Motor neuron (in vitro differentiated cells): ENCODE results near the gene NSUN3. TPM values are rescaled to one million over a fixed set of nuclear protein-coding genes. Genes with fewer than 3 reads are reported as not detected.

Experiments
- ATAC-seq, 8 experiments: fragments of 200-7000 bp; cut with Tn5 transposase; replicated peaks in 6 of 8; 2 replicates each; pipeline ENCODE4 v1.8.0; 2021; ENCODE audit warnings: mild to moderate bottlenecking in 8 of 8, moderate library complexity in 8 of 8
- H3K27ac ChIP-seq, 2 donors: fragments of 250-450 bp; sonication (Bioruptor Pico); 2 replicates each; pipeline ENCODE4 v1.9.0; 2021; ENCODE audit warnings: antibody characterized with exemption in 2 of 2, mild to moderate bottlenecking in 2 of 2, moderate library complexity in 1 of 2
- H3K4me1 ChIP-seq, 2 donors: fragments of 250-450 bp; sonication (Bioruptor Pico); replicated peaks in 1 of 2; 2 replicates each; pipeline ENCODE4 v1.6.1; 2021; ENCODE audit warnings: antibody characterized with exemption in 2 of 2, mild to moderate bottlenecking in 2 of 2, moderate library complexity in 1 of 2
- H3K4me3 ChIP-seq, 5 donors: fragments of 250-450 bp; sonication (Bioruptor Pico); 2 replicates each; pipeline ENCODE4 v1.9.0; 2021; ENCODE audit warnings: antibody characterized with exemption in 5 of 5, mild to moderate bottlenecking in 5 of 5, moderate library complexity in 4 of 5
- WGBS, 10 experiments: fragments of 450-650 bp; shearing (Covaris generic); methylation state at CpG; one replicate each; pipeline ENCODE4 v1.0.0; 2022; 5-methylcytosine and 5-hydroxymethylcytosine counted together
- in situ Hi-C, 9 experiments: fragments of 400-800 bp; cut with MboI; loops; one replicate each; pipeline ENCODE4 v1.15.0; 2021; ENCODE audit warnings: low sequenced_read_pairs in 9 of 9, low pct_unique_long_range_greater_than_20kb in 2 of 9; ENCODE audit not compliant: unreplicated experiment in 9 of 9
- total RNA-seq, 8 experiments: library from RNA; unstranded; fragments of 300-600 nt; gene quantifications; 2 replicates each; pipeline versions ENCODE4 v1.2.3 to v1.2.4, GENCODE V29; 2022

The NSUN3 gene
- total RNA-seq, 8 experiments from 2014 or later: 9.1 to 20.7 (median 13.7) TPM

GRCh38 chr3:94158512-94158911 is 95.7 kb downstream of the NSUN3 start:
- H3K4me3 ChIP-seq: no peak overlapping the region
- in situ Hi-C loops: no loop called here

GRCh38 chr3:94159062-94159828 is 96.4 kb downstream of the NSUN3 start:
- ATAC-seq: peak; percentile 81 to 89 (median 84)
- Histone ChIP-seq H3K27ac (no peak overlapping the region), H3K4me3 (no peak overlapping the region), H3K4me1 (peaks cover 0 to 5% of the 10 kb centered on the region in 2 donors)
- in situ Hi-C loops: no loop called here
- WGBS, 10 experiments: 0 to 71% (median 25%) methylated on average over 1 to 9 of the region's 9 CpGs; no CpG with 5 or more reads in 1 of the 10 experiments

More at GRCh38 chr3:94158512-94158911, 95.7 kb downstream of the NSUN3 start:
- H3K4me1 ChIP-seq: peaks cover 0 to 5% of the 10 kb centered on the region in 2 donors
- H3K27ac ChIP-seq: no peak overlapping the region
- ATAC-seq: no peak
- 75 to 100% (median 95%) methylated on average over 1 to 4 of the region's 4 CpGs; no CpG with 5 or more reads in 2 of the 10 experiments for WGBS, 10 experiments

GRCh38 chr3:94162700-94163099 is 99.8 kb downstream of the NSUN3 start:
- Histone ChIP-seq H3K4me3 (no peak overlapping the region), H3K27ac (no peak overlapping the region), H3K4me1 (peaks cover 0 to 5% of the 10 kb centered on the region in 2 donors)
- in situ Hi-C loops: no loop called here
- ATAC-seq: peak in 4 of 8 experiments; percentile 5 to 71 (median 42)
- WGBS, 10 experiments: 55 to 86% (median 67%) methylated on average over 2 to 3 of the region's 3 CpGs; no CpG with 5 or more reads in 4 of the 10 experiments

GRCh38 chr3:94167346-94167745 is 104.5 kb downstream of the NSUN3 start:
- no peak for ATAC-seq
- Histone ChIP-seq H3K27ac (no peak overlapping the region), H3K4me1 (no peaks in the 10 kb centered on the region), H3K4me3 (no peak overlapping the region)
- in situ Hi-C loops: no loop called here
- WGBS, 10 experiments: 31 to 100% (median 80%) methylated on average over 2 of the region's 2 CpGs; no CpG with 5 or more reads in 1 of the 10 experiments

- in situ Hi-C loops: no loop called here
- ATAC-seq: no peak
- no peaks in the 10 kb centered on the region for H3K4me1 ChIP-seq
- H3K4me3 ChIP-seq: no peak overlapping the region
- WGBS, 10 experiments: 0 to 86% (median 72%) methylated on average over 2 to 6 of the region's 6 CpGs
- no peak overlapping the region for H3K27ac ChIP-seq
These were observed 104.9 kb downstream of the NSUN3 start for GRCh38 chr3:94167796-94168195.

- Histone ChIP-seq H3K4me1 (peaks cover 0 to 2% of the 10 kb centered on the region in 2 donors), H3K27ac (no peak overlapping the region), H3K4me3 (no peak overlapping the region)
- ATAC-seq: no peak
- in situ Hi-C loops: no loop called here
These were observed 109.1 kb downstream of the NSUN3 start for GRCh38 chr3:94171954-94172353.

- Histone ChIP-seq H3K4me3 (no peak overlapping the region), H3K27ac (no peak overlapping the region), H3K4me1 (peaks cover 0 to 3% of the 10 kb centered on the region in 2 donors)
- in situ Hi-C loops: no loop called here
- ATAC-seq: no peak
- WGBS, 10 experiments: 21 to 86% (median 75%) methylated on average over 1 to 3 of the region's 3 CpGs
These were observed 109.9 kb downstream of the NSUN3 start for GRCh38 chr3:94172695-94173310.

- Histone ChIP-seq H3K4me3 (no peak overlapping the region), H3K27ac (no peak overlapping the region), H3K4me1 (peaks cover 0 to 3% of the 10 kb centered on the region in 2 donors)
- 20 to 100% (median 83%) methylated on average over 1 to 2 of the region's 2 CpGs; no CpG with 5 or more reads in 1 of the 10 experiments for WGBS, 10 experiments
- ATAC-seq: peak in 3 of 8 experiments; percentile 62 to 77 (median 68)
- in situ Hi-C loops: no loop called here
These were observed 111.0 kb downstream of the NSUN3 start for GRCh38 chr3:94173673-94174434.

GRCh38 chr3:94175677-94176076 is 112.8 kb downstream of the NSUN3 start:
- WGBS, 10 experiments: 0 to 100% (median 100%) methylated on average over 1 to 2 of the region's 2 CpGs; no CpG with 5 or more reads in 1 of the 10 experiments
- H3K4me3 ChIP-seq: no peak overlapping the region
- in situ Hi-C loops: no loop called here
- no peak for ATAC-seq
- peaks cover 0 to 3% of the 10 kb centered on the region in 2 donors for H3K4me1 ChIP-seq
- H3K27ac ChIP-seq: no peak overlapping the region

GRCh38 chr3:94176988-94177745 is 114.3 kb downstream of the NSUN3 start:
- Histone ChIP-seq H3K27ac (no peak overlapping the region), H3K4me1 (peaks cover 0 to 3% of the 10 kb centered on the region in 2 donors), H3K4me3 (no peak overlapping the region)
- peak in 3 of 8 experiments; percentile 30 to 54 (median 47) for ATAC-seq
- in situ Hi-C loops: no loop called here
- WGBS, 10 experiments: 5 to 100% (median 69%) methylated on average over 1 to 5 of the region's 6 CpGs
